SK-N-MC (cell line): Measurements from ENCODE around the gene IRGQ.

ENCODE experiments used
- EZH2 ChIP-seq: fragments of 200-600 bp; sonication (generic); IDR thresholded peaks from one replicate; pipeline ENCODE4 v1.6.1; 2017; ENCODE audit warnings: antibody characterized with exemption
- FOXP2 ChIP-seq: optimal IDR thresholded peaks from 2 replicates; pipeline ENCODE3; 2011; ENCODE audit warnings: mild to moderate bottlenecking, moderate library complexity; ENCODE audit not compliant: insufficient read depth; ENCODE audit errors: extremely low read length, control extremely low read depth
- POLR2AphosphoS5 ChIP-seq: IDR thresholded peaks from 2 replicates; pipeline ENCODE4 v1.6.1; 2012; ENCODE audit warnings: mild to moderate bottlenecking, low read depth, low read length, borderline replicate concordance

DNA sequence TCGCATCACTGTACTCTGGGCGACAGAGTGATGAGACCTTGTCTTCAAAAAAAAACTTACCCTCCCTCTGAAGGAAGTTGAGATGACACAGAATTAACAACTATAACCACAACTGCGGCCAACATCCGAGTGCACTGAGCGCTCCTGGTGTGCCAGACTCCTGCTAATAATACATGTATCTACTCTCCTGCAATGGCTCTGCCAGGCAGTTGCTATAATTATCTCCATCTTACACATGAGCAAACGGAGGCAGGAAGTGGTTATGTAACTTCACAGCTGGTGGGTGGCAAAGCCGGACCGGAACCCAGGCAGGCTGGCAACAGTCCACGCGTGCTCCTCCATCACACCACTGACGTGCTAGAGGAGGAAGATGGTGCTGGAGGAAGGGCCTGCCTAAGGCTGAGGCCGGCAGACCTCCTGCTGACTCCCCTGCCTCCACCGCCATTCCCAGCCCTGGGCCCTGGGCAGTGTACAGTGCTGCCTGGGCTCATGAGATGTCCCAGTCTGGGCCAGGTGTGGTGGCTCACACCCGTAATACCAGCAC, 33.2 kb downstream of the IRGQ start:
- TF ChIP-seq POLR2AphosphoS5 (peak; percentile 16; the same call in 1 of the 2 replicates), EZH2 (no peak), FOXP2 (no peak)
